ENCODE measurements around the gene DNAH6. TPM values are rescaled to one million over a fixed set of nuclear protein-coding genes. Genes with fewer than 3 reads are reported as not detected.

The DNAH6 gene
- total and polyA plus RNA-seq, 10 of the 15 experiments (the other 5 are each of a cell fraction or from before 2014, with no cell fraction given) = 0.07 to 1.0 (median 0.29) TPM

- TF ChIP-seq CEBPZ (IDR thresholded peaks at IDR 0.05; ENCODE audit: low read depth, low read length) (no peak), CUX1 (IDR thresholded peaks at IDR 0.05; ENCODE audit: insufficient replicate concordance, low read depth, low read length) (no peak)
Observed at GRCh38 chr2:84643991-84644390, 127.7 kb downstream of the DNAH6 start (continued).

GRCh38 chr2:84646514-84646913, 130.2 kb downstream of the DNAH6 start:
- BruUV-seq (replicated peaks) = no TSS peak
- H3K4me1 ChIP-seq (ENCODE audit: control insufficient read depth, insufficient read depth, low read length) = no peaks in the 10 kb centered on the region
- no peaks in the 10 kb centered on the region for H4K20me1 ChIP-seq (ENCODE audit: control insufficient read depth, insufficient read depth)
- ChIA-PET SMC1A (ENCODE audit: uncharacterized antibody, unreplicated experiment) (interaction anchor here (0.8 kb wide), 1 partner anchor 12 kb away, joined by 3 read pairs; no protein-coding TSS in a partner anchor), POLR2A (interaction anchor here (0.6 kb wide), 1 partner anchor 39 kb away, joined by 4 read pairs; no protein-coding TSS in a partner anchor), CTCF (interaction anchor here (1.3 kb wide), 1 partner anchor 279 kb away, joined by 3 read pairs; no protein-coding TSS in a partner anchor), RAD21 (ENCODE audit: unreplicated experiment) (no interaction called here)
- no peak overlapping the region for H3K9ac ChIP-seq (ENCODE audit: control insufficient read depth, insufficient read depth, low read length)
- H2AFZ ChIP-seq (ENCODE audit: control insufficient read depth, low read depth, low read length) = no peak overlapping the region
- DNase-seq (ENCODE audit: low read depth, low spot score) (no peak), FAIRE-seq (no peak), ATAC-seq (no peak)
- H3K4me3 ChIP-seq = no peak overlapping the region
- intact Hi-C loops (cut with micrococcal nuclease; ENCODE audit: unreplicated experiment) = no loop called here
- no peaks in the 10 kb centered on the region; a peak in 2 of 4 replicates for H3K27me3 ChIP-seq (replicated peaks in 1 of 2; ENCODE audit: control insufficient read depth in 2 of 2, insufficient read depth in 2 of 2, low read length in 1 of 2)
- TF ChIP-seq USF2 (IDR thresholded peaks at IDR 0.05; ENCODE audit: borderline replicate concordance, low read depth, low read length) (no peak), CHD1 (IDR thresholded peaks at IDR 0.05; ENCODE audit: low read depth, low read length) (no peak), USF1 (IDR thresholded peaks at IDR 0.05; ENCODE audit: borderline replicate concordance, extremely low read length, insufficient read depth, low read depth, low read length) (no peak), NR2C1 (IDR thresholded peaks at IDR 0.05) (no peak), POLR2AphosphoS5 (IDR thresholded peaks at IDR 0.05; ENCODE audit: low read length) (no peak), TCF7 (IDR thresholded peaks at IDR 0.05; ENCODE audit: borderline replicate concordance) (no peak)
- H3K4me2 ChIP-seq (ENCODE audit: control insufficient read depth, insufficient read depth) = no peak overlapping the region
- H3K36me3 ChIP-seq (ENCODE audit: control insufficient read depth in 2 of 2, insufficient read depth in 2 of 2, low read length in 1 of 2) = no peaks in the 10 kb centered on the region
- no peak overlapping the region for H3K27ac ChIP-seq (ENCODE audit: control insufficient read depth, insufficient read depth)
- no peaks in the 10 kb centered on the region for H3K9me3 ChIP-seq (replicated peaks; ENCODE audit: control insufficient read depth, insufficient read depth, low read length)
- no peaks in the 10 kb centered on the region for H3K79me2 ChIP-seq (ENCODE audit: control insufficient read depth, insufficient read depth, low read length)
- in situ Hi-C loops (cut with MboI) = no loop called here

Measured in GM12878 (cell line).